K562 (cell line): ENCODE measurements around the gene ANKS1A. TPM values are rescaled to one million over a fixed set of nuclear protein-coding genes. Genes with fewer than 3 reads are reported as not detected.

Experiments used
- ATAC-seq: fragments of 200-7000 bp; cut with Tn5 transposase; 3 replicates; pipeline ENCODE4 v1.9.1; 2020; ENCODE audit warnings: moderate library complexity
- BruUV-seq: library from RNA; stranded (reverse); fragments of 400-500 nt; replicated peaks from 2 replicates; lab custom pipeline; 2021; lab: Mats Ljungman, UMichigan
- CTCF ChIA-PET: fragments of 300-600 bp; formaldehyde crosslinking; extraction: SDS; loops from one replicate; lab custom pipeline; 2021; ENCODE audit warnings: low intra/inter-chr PET ratio; lab: Yijun Ruan, JAX
- POLR2A ChIA-PET: fragments of 300-600, 350-650 bp; sonication (Branson Sonifier 250); formaldehyde crosslinking; extraction: SDS; loops from one replicate; lab custom pipeline; 2021; ENCODE audit warnings: antibody characterized with exemption, inconsistent platforms; lab: Yijun Ruan, JAX
- DNase-seq, 4 experiments: peaks; one replicate each; pipeline versions ENCODE4 v3.0.0 to v3.0.0-alpha.2; 2011 to 2018; ENCODE audit warnings: low spot score in 3 of 4, mixed read lengths in 3 of 4; ENCODE audit errors: extremely low read depth in 1 of 4
- FAIRE-seq: peaks from 2 replicates; lab custom pipeline; 2011; peaks lifted over from hg19 to GRCh38; lab: Jason Lieb, UNC
- H2AFZ ChIP-seq: 2 replicates; pipeline ENCODE4 v1.6.0; 2011; ENCODE audit warnings: low read depth, low read length, control low read depth, inconsistent platforms
- H3K27ac ChIP-seq: fragments of 200-600 bp; 3 replicates; pipeline ENCODE4 v1.8.0; 2011; ENCODE audit warnings: low read depth, mild to moderate bottlenecking, control low read depth, inconsistent platforms, low read length, moderate library complexity, mixed read lengths; ENCODE audit errors: extremely low read depth
- H3K27me3 ChIP-seq, 2 experiments: fragments of 300-600 bp in 1 of 2; 2 replicates in 1 of 2; 3 replicates in 1 of 2; pipeline versions ENCODE4 v1.6.0 to v1.8.0; 2011; ENCODE audit warnings: inconsistent platforms in 2 of 2, low read length in 2 of 2, mild to moderate bottlenecking in 1 of 2, mixed read lengths in 1 of 2, moderate library complexity in 1 of 2; ENCODE audit not compliant: control insufficient read depth in 2 of 2, insufficient read depth in 2 of 2
- H3K36me3 ChIP-seq: fragments of 300-600 bp; 3 replicates; pipeline ENCODE4 v1.8.0; 2011; ENCODE audit warnings: mild to moderate bottlenecking, low read length, inconsistent platforms; ENCODE audit not compliant: control insufficient read depth, insufficient read depth
- H3K4me1 ChIP-seq, 2 experiments: fragments of 200-600 bp in 1 of 2; replicated peaks in 1 of 2; 2 replicates in 1 of 2; 3 replicates in 1 of 2; pipeline versions ENCODE4 v1.5.1 to v1.8.0; 2011; ENCODE audit warnings: inconsistent platforms in 2 of 2, low read length in 2 of 2, mild to moderate bottlenecking in 1 of 2, mixed read lengths in 1 of 2, moderate library complexity in 1 of 2; ENCODE audit not compliant: control insufficient read depth in 2 of 2, insufficient read depth in 2 of 2
- H3K4me2 ChIP-seq: 2 replicates; pipeline ENCODE4 v1.6.1; 2011; ENCODE audit warnings: low read length, control low read depth, inconsistent platforms, mixed read lengths; ENCODE audit not compliant: insufficient read depth
- H3K4me3 ChIP-seq: fragments of 200-600 bp; sonication (generic), shearing (Covaris generic); 2 replicates; pipeline ENCODE4 v1.5.1; 2016; ENCODE audit warnings: control low read depth, inconsistent platforms
- H3K79me2 ChIP-seq: fragments of 200-600 bp; 3 replicates; pipeline ENCODE4 v1.8.0; 2011; ENCODE audit warnings: low read length, inconsistent platforms; ENCODE audit not compliant: control insufficient read depth, insufficient read depth
- H3K9ac ChIP-seq, 2 experiments: 2 replicates each; pipeline versions ENCODE4 v1.6.0 to v1.6.1; 2011; ENCODE audit warnings: low read depth in 2 of 2, low read length in 2 of 2, control low read depth in 1 of 2, inconsistent platforms in 1 of 2, mild to moderate bottlenecking in 1 of 2, mixed read lengths in 1 of 2; ENCODE audit not compliant: insufficient read depth in 1 of 2
- H3K9me1 ChIP-seq: one replicate; pipeline ENCODE4 v1.6.0; 2011; ENCODE audit warnings: inconsistent platforms, mild to moderate bottlenecking, low read length, moderate library complexity; ENCODE audit not compliant: control insufficient read depth, insufficient read depth
- H3K9me3 ChIP-seq: replicated peaks from 2 replicates; pipeline ENCODE4 v1.5.1; 2011; ENCODE audit warnings: low read depth, low read length, inconsistent platforms; ENCODE audit not compliant: control insufficient read depth, insufficient read depth
- H4K20me1 ChIP-seq: replicated peaks from 2 replicates; pipeline ENCODE4 v1.6.1; 2011; ENCODE audit warnings: low read length, inconsistent platforms, mixed read lengths; ENCODE audit not compliant: control insufficient read depth, insufficient read depth
- CBFB ChIP-seq: sonication (generic); formaldehyde crosslinking; IDR thresholded peaks from 2 replicates; pipeline ENCODE4 v1.4.0; 2020; ENCODE audit warnings: mild to moderate bottlenecking, missing genetic modification reagents
- ZFX ChIP-seq: sonication (generic); formaldehyde crosslinking; IDR thresholded peaks from 2 replicates; pipeline ENCODE4 v1.8.0; 2022; ENCODE audit warnings: mild to moderate bottlenecking, missing genetic modification reagents, moderate library complexity
- ZNF518B ChIP-seq: fragments of 250-450 bp; sonication (Bioruptor Pico); IDR thresholded peaks from 2 replicates; pipeline ENCODE4 v1.5.0; 2021; ENCODE audit warnings: mild to moderate bottlenecking, moderate library complexity
- whole genome bisulfite sequencing: fragments of 100-300 bp; shearing (Covaris generic); methylation state at CpG from one replicate; pipeline ENCODE4 v1.1.6; 2016; ENCODE audit warnings: low coverage, mixed read lengths; ENCODE audit not compliant: insufficient coverage; ENCODE audit errors: missing lambda C conversion rate; 5-methylcytosine and 5-hydroxymethylcytosine counted together
- in situ Hi-C: fragments of 300-500 bp; cut with MboI; formaldehyde crosslinking; loops from 4 replicates; pipeline ENCODE4 v1.15.0; 2018; ENCODE audit warnings: inconsistent platforms, mixed read lengths
- intact Hi-C: fragments of 100-400 bp; cut with micrococcal nuclease; formaldehyde crosslinking; loops from 2 replicates; pipeline ENCODE4 v1.14.2; 2022
- polyA plus RNA-seq, 8 experiments: library from polyadenylated mRNA; depleted of rRNA in 4 of 8; stranded (reverse) in 5 of 8; unstranded in 3 of 8; fragments of >200 nt; fragmentation: Nextera tagmentation in 2 of 8; fragmentation: Illumina TruSeq in 1 of 8; extraction: Ambion mirVana in 2 of 8; extraction: Trizol in 1 of 8; gene quantifications; 2 replicates each; pipeline versions ENCODE4 v1.2.1 to v1.2.3, GENCODE V29; 2011 to 2014; ENCODE audit warnings: inconsistent platforms in 1 of 8, missing spikeins in 1 of 8
- total RNA-seq, 7 experiments: library from RNA; depleted of rRNA in 6 of 7; stranded (reverse); fragments of >200 nt in 6 of 7; fragmentation: Illumina TruSeq in 2 of 7; extraction: Trizol in 2 of 7; gene quantifications; 2 replicates each; pipeline versions ENCODE4 v1.2.1 to v1.2.3, GENCODE V29; 2011 to 2021; ENCODE audit warnings: low replicate concordance in 1 of 7

ANKS1A gene
- total and polyA plus RNA-seq, 9 of the 15 experiments (the other 6 are each of a cell fraction or from before 2014, with no cell fraction given), result 1.1 to 13.8 (median 5.3) TPM

- Histone ChIP-seq H3K79me2 (no peaks in the 10 kb centered on the region), H3K4me3 (no peak overlapping the region), H3K27me3 (no peaks in the 10 kb centered on the region), H3K36me3 (no peaks in the 10 kb centered on the region; the same call in 2 of the 3 replicates), H3K4me1 (peaks cover 0 to 3% of the 10 kb centered on the region in 2 experiments; a peak in 4 of 5 replicates), H3K9ac (no peak overlapping the region), H2AFZ (no peak overlapping the region), H3K27ac (no peak overlapping the region), H3K4me2 (no peak overlapping the region), H4K20me1 (0 out of 2 replicates have a peak, but pooled peaks cover 3% of the 10 kb centered on the region), H3K9me1 (no peaks in the 10 kb centered on the region), H3K9me3 (no peaks in the 10 kb centered on the region)
- intact Hi-C loops (no loop called here), in situ Hi-C loops (no loop called here)
- FAIRE-seq (no peak), DNase-seq (no peak), ATAC-seq (no peak)
- no TSS peak for BruUV-seq
- TF ChIP-seq ZFX, result no peak
- no peak for TF ChIP-seq ZNF518B
- no peak for TF ChIP-seq CBFB (CRISPR knock-in tag)
- CTCF ChIA-PET, result no interaction called here
- WGBS, result 75% methylated on average over 8 of the region's 8 CpGs
- POLR2A ChIA-PET, result interaction anchor here (0.6 to 2.1 kb wide), 3 partner anchors 9 to 43 kb away, joined by 3 to 13 read pairs (median 3); no protein-coding TSS in a partner anchor
Measured at GRCh38 chr6:35054106-35054742, 165.2 kb downstream of the ANKS1A start.
